Peyer's patch (tissue), 4 donors: ENCODE measurements around the gene MAML3. TPM values are rescaled to one million over a fixed set of nuclear protein-coding genes. Genes with fewer than 3 reads are reported as not detected.

Source experiments
- DNase-seq, 3 donors: peaks; one replicate each; pipeline ENCODE4 v3.0.0-alpha.2; 2017 to 2019
- H3K27ac ChIP-seq, 4 donors: fragments of 200-600 bp; sonication (generic); one replicate each; pipeline ENCODE4 v1.5.1; 2016 to 2019
- H3K27me3 ChIP-seq, 2 donors: fragments of 200-600 bp; sonication (generic); one replicate each; pipeline ENCODE4 v1.5.1; 2019
- H3K36me3 ChIP-seq, 3 donors: fragments of 200-600 bp; sonication (generic); one replicate each; pipeline ENCODE4 v1.5.1; 2016 to 2019
- H3K4me1 ChIP-seq, 4 donors: fragments of 200-600 bp; sonication (generic); one replicate each; pipeline ENCODE4 v1.5.1; 2016 to 2019
- H3K4me3 ChIP-seq, 4 donors: fragments of 200-600 bp; sonication (generic); 1 replicate in 3 of 4; 2 replicates in 1 of 4; pipeline ENCODE4 v1.5.1; 2016 to 2019; ENCODE audit warnings: mild to moderate bottlenecking in 1 of 4
- H3K9me3 ChIP-seq, 4 donors: fragments of 200-600 bp; sonication (generic); one replicate each; pipeline ENCODE4 v1.5.1; 2016 to 2019; ENCODE audit warnings: mild to moderate bottlenecking in 1 of 4
- CTCF ChIP-seq, 6 experiments: fragments of 450-650 bp in 4 of 6; fragments of 200-600 bp in 2 of 6; sonication (generic) in 1 of 6; IDR thresholded peaks; one replicate each; pipeline ENCODE4 v1.5.1; 2017 to 2019; ENCODE audit warnings: antibody characterized with exemption in 6 of 6, mild to moderate bottlenecking in 3 of 6, moderate library complexity in 1 of 6
- POLR2A ChIP-seq, 2 donors: fragments of 450-650 bp; IDR thresholded peaks; one replicate each; pipeline ENCODE4 v1.5.1; 2017; ENCODE audit warnings: antibody characterized with exemption in 2 of 2, mild to moderate bottlenecking in 2 of 2, moderate library complexity in 2 of 2
- total RNA-seq, 4 donors: library from RNA; depleted of rRNA; stranded (reverse); fragments of >200 nt; gene quantifications; one replicate each; pipeline ENCODE4 v1.1.0, GENCODE V29; 2016

Gene MAML3
- total RNA-seq, 4 donors from 2014 or later = 6.5 to 44.6 (median 22.1) TPM

- DNase-seq = no peak
- no peaks in the 10 kb centered on the region for H3K36me3 ChIP-seq
- no peak for TF ChIP-seq POLR2A (IDR thresholded peaks at IDR 0.05)
- TF ChIP-seq CTCF (IDR thresholded peaks at IDR 0.05) = no peak
- H3K4me3 ChIP-seq = no peak overlapping the region
- no peak overlapping the region for H3K27ac ChIP-seq
- no peaks in the 10 kb centered on the region for H3K9me3 ChIP-seq
- peaks cover 0 to 10% (median 0%) of the 10 kb centered on the region in 4 donors for H3K4me1 ChIP-seq
- H3K27me3 ChIP-seq = no peaks in the 10 kb centered on the region
These were observed 320.7 kb downstream of the MAML3 start for GRCh38 chr4:139833151-139833910.

GRCh38 chr4:139828966-139829664, 324.9 kb downstream of the MAML3 start:
- no peaks in the 10 kb centered on the region for H3K4me1 ChIP-seq
- no peak overlapping the region for H3K4me3 ChIP-seq
- H3K36me3 ChIP-seq = no peaks in the 10 kb centered on the region
- DNase-seq = no peak
- H3K27me3 ChIP-seq = no peaks in the 10 kb centered on the region
- no peaks in the 10 kb centered on the region for H3K9me3 ChIP-seq
- H3K27ac ChIP-seq = no peak overlapping the region
- TF ChIP-seq CTCF (IDR thresholded peaks at IDR 0.05) (no peak), POLR2A (IDR thresholded peaks at IDR 0.05) (no peak)

- Histone ChIP-seq H3K4me3 (no peak overlapping the region), H3K9me3 (no peaks in the 10 kb centered on the region), H3K4me1 (no peaks in the 10 kb centered on the region), H3K36me3 (no peaks in the 10 kb centered on the region), H3K27me3 (no peaks in the 10 kb centered on the region), H3K27ac (no peak overlapping the region)
- DNase-seq = no peak
- no peak for TF ChIP-seq CTCF (IDR thresholded peaks at IDR 0.05)
- no peak for TF ChIP-seq POLR2A (IDR thresholded peaks at IDR 0.05)
These were observed 327.6 kb downstream of the MAML3 start for GRCh38 chr4:139826426-139826825.

- no peak for TF ChIP-seq CTCF (IDR thresholded peaks at IDR 0.05)
- TF ChIP-seq POLR2A (IDR thresholded peaks at IDR 0.05) = no peak
- no peak overlapping the region for H3K27ac ChIP-seq
- H3K9me3 ChIP-seq = no peaks in the 10 kb centered on the region
- H3K4me3 ChIP-seq = no peak overlapping the region
- H3K36me3 ChIP-seq = no peaks in the 10 kb centered on the region
- no peaks in the 10 kb centered on the region for H3K27me3 ChIP-seq
- no peak for DNase-seq
- no peaks in the 10 kb centered on the region for H3K4me1 ChIP-seq
These were observed 328.4 kb downstream of the MAML3 start for GRCh38 chr4:139825523-139826014.

GRCh38 chr4:139824882-139825522, 329.0 kb downstream of the MAML3 start:
- Histone ChIP-seq H3K4me3 (no peak overlapping the region), H3K4me1 (no peaks in the 10 kb centered on the region), H3K27ac (no peak overlapping the region), H3K9me3 (no peaks in the 10 kb centered on the region), H3K36me3 (no peaks in the 10 kb centered on the region), H3K27me3 (no peaks in the 10 kb centered on the region)
- TF ChIP-seq CTCF (IDR thresholded peaks at IDR 0.05) (no peak), POLR2A (IDR thresholded peaks at IDR 0.05) (no peak)
- no peak for DNase-seq
